GM19351 (cell line): ENCODE data around the gene C1RL.
A peak's percentile ranks its signal among the peaks of the same experiment; 100 is the strongest.

Source experiments
- ATAC-seq: cut with Tn5 transposase; IDR thresholded peaks from one replicate; pipeline ENCODE4 v1.9.1; 2021; ENCODE audit warnings: mild to moderate bottlenecking, moderate library complexity; ENCODE audit not compliant: unreplicated experiment

C1RL gene

DNA sequence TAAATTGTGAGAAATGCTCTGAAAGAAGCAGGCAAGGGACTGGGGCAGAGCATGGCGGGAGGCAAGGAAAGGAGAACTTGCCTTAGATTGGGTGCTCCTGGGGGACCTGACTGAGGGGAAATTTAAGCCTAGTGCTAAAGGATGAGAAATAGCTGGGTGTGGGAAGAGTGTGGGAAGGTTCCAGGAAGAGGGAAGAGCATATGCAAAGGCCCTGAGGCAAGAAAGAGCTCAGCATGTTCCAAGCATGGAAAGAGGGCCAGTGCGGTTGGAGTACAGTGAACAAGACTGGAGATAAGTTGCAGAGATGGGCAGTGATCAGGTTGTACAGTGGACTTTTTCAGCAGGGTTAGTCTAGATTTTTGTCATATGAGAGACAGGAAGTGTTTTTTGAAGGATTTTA lies 30.2 kb upstream of the C1RL start:
- ATAC-seq = no peak

DNA sequence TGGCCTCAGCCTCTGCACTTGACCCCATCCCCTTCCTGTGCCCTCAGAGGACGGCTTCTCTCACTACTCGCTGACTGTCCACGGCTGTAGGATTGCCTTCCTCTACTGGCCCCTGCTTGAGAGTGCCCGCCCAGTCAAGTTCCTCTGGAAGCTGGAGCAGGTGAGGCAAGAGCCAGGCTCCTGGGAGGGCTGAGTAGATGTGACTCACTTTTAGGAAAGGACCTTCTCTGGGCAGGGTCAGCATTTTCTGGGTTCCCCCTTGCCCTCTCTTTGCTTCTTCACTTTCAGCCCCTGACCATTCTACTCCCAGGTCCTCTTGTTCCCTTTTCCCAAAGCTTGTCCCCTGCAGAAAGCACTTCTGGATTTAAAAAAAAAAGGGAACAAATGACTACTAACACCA lies 28.9 kb upstream of the C1RL start:
- ATAC-seq = no peak

DNA sequence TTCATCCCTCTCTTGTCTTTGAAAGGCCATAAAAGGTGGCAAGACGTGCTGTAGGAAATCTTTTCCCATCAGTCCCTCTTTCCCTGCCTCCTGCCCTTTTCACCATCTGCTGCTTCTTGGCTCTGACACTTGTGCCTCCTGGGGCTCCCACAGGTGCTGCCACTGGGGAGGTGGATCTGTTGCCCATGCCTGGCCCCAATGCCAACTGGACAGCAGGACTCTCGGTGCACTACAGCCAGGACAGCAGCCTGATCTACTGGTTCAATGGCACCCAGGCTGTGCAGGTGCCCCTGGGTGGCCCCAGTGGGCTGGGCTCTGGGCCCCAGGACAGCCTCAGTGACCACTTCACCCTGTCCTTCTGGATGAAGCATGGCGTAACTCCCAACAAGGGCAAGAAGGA lies 27.7 kb upstream of the C1RL start:
- ATAC-seq = no peak

DNA sequence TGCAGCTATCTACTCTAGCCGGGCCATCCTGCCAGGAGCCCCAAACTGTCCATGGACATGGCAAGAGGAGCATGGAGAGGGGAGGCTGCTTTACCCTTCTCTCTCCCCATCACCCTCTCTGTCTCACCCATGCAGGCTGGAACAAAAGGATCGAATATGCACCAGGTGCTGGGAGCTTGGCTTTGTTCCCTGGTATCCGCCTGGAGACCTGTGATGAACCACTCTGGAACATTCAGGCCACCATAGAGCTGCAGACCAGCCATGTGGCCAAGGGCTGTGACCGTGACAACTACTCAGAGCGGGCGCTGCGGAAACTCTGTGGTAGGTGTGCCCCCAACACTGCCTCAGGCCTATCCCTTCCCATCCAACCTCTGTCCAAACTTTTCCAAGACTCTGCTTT lies 27.1 kb upstream of the C1RL start:
- no peak for ATAC-seq

DNA sequence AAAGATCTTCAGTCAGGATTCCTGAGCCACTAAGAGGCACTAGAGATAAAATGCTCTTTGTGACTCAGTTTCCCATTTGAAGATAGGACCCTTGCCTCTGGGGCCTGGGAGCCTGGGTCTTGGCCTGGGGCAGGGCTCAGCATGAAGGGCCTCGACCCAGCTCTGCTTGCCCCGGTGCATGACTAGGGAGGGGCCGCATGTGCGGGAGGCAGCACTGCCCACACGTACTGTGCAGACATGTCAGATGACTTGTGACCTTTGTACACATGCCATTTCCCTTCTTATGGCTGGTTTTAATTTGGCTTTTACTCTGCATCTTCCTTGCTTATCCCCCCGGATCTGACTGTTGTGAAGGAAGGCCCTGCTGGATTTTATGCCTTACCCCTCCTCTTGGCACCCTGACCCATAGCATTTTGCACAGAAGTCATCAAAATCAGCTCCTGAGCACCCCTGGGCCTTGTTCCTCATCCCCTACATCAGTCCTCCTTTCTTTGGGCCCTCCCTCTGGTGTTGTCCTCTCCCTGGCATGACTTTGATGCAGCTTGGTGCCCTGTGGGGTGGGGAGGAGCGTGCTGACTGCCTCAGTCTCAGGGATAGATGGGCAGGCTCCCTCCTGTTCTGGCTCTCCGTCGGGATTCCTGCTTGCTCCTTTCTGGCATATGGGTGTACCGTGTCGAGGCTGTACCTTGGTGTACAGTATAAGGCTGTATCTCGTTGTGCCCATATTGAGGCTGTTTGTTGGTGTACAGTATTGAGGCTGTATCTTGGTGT lies 25.6 kb upstream of the C1RL start:
- no peak for ATAC-seq

DNA sequence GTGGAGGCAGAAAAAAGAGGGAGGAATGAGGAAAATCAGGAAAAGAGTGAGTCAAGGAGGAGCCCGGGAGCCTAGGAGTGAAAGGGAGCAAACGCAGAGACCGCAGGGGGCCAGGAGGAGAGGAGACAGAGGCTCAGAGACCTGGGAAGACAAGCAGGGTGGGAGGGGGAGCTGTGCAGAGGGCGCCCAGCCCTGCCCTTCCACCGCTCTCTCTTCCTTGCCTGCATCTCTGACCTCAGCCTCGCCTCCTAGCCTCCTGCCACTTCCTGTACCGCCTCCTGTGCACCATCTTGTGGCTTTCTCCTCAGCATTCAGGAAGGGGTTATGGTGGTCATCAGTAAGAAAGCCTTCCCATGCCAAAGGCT lies 22.5 kb upstream of the C1RL start:
- no peak for ATAC-seq

DNA sequence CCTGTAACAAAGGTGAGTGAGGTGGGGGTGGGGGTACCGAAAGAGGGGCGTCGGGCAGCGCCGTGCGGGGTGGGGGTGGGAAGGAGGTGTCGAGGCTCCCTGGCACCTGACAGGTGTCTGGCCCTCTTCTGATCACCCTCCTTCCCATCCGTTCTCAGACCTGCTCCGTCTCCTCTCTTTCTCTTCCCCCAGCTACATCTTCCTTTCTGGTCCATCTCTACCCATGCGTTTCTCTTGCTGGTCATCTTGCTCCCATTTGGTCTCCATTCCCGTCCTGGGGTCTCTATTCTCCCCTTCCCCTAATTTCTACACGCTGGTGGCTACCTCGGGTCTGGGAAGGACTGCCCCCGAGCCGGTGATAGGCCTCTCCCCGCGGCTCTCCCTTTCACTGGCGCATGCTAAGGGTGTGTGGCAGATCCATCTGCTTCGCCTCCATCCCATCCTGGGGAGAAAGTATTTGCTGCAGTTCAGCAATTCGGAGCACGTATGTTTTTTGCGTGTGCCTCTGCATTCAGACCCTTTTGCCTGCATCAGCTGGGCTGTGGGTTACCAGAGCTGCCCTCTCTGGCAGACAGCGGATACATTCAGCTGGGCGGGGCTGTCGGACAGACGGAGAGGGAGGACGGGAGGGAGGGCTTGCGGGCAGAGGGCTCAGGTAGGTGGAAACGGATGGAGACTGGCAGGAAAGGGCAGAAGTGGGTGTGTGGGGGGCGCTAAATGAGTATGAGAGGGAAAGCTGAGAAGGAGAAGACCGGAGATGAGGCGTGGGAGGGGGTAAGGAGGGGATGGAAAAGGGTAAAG lies 21.9 kb upstream of the C1RL start:
- peak; percentile 33 for ATAC-seq

DNA sequence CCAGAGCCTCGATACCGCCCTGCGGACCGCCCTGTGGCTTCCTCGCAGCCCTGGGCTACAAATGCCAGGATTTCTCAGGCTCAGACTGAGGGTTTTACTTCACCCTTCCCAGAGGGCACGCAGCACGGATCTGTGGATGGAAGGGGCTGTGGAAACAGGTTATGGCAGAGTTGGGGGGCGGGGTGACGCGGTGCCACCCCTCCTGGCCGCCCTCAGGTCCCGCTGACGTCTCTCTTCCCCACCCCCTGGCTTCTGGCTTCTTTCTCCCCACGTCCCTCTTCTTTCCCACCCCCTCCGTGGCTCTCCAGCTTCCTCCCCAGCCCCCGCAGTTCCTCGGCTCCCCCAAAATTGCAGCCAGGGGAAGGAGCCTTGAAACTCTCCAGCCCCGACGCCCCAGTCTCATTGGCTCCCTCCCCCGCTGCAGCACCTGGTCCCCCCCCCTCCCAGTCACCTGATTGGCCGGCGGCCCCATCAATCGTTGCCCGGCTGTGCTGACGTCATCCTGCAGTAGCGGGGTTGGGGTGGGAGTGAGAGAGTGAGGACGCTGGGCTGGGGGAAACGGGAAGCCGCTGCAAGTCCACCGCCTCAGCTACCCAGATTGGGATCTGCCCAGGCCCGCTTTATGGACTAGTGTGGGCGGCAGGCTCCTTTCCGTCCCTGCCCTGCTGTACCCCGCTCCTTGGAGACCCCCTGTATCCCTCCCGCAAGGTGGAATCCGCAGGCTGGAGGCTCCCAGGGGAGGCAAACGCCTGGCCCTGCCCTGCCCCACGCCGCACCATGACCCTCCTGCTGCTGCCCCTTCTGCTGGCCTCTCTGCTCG lies 21.1 kb upstream of the C1RL start, which contains the start of gene CLSTN3:
Gene CLSTN3, plus strand, starts transcription at position 500 of the 820 bp plus-strand sequence. Its CDS starts 278 bp downstream, at position 778.
- peak; percentile 81 for ATAC-seq

DNA sequence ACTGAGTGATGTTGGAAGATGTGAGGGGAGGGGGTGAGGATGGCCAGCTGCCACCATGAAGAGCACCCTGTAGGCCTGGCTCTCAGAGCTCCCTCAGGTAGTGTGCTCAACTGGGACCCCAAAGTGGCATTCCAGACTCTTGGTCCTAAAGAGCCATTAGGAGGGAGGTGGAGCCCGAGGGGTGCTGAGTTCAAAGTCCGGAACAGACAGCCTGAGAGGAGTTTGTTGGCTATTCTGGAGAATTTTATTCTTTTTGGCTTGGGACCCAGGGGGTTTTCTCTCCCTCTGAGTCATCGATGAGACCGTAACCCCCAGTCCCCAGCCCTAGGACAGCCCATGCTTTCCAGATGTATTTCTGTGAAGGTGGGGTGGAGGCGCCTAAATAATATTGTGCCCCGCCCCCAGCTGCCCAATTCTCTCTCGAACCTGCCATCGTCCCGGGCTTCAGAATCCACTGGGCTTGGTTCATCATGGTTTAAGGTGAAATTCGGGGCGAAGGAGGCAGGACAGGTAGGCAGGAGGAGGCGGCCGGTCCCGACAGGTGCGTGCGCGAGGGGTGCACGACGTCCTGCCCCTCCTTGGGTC lies 20.4 kb upstream of the C1RL start:
- peak; percentile 21 for ATAC-seq

DNA sequence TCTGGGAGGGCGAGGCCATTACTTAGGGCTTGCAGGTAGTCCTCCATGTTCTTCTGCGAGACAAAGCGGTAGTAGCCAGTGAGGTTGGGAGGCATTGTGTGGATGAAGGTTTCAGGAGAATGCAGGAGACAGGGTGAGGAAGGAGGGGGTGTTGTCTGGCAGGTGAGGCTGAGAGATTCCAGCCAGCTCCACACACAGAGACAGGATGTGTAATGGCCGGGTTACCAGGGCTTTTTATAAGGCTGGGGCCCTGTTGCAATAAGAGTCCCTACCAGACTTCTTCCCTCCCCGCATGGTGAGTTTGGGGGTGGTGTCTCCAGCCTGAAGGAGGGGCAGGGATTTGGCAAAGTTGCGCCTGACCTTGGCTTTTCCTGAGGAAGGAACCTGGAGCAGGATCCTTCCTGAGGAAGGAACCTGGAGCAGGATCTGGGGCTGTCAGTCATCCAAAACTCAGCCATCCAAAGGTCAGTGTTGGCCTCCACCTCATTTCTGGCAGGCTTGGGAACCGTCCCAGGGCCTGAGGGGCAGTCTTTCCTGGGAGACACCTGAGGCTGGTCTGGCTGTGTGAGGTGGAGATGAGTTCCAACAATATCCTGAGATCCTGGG lies 19.8 kb upstream of the C1RL start, which contains the start of gene RBP5:
Gene RBP5, minus strand, starts transcription at position 209 of the 606 bp plus-strand sequence. Its CDS starts 114 bp downstream, at position 95.
- ATAC-seq = no peak

DNA sequence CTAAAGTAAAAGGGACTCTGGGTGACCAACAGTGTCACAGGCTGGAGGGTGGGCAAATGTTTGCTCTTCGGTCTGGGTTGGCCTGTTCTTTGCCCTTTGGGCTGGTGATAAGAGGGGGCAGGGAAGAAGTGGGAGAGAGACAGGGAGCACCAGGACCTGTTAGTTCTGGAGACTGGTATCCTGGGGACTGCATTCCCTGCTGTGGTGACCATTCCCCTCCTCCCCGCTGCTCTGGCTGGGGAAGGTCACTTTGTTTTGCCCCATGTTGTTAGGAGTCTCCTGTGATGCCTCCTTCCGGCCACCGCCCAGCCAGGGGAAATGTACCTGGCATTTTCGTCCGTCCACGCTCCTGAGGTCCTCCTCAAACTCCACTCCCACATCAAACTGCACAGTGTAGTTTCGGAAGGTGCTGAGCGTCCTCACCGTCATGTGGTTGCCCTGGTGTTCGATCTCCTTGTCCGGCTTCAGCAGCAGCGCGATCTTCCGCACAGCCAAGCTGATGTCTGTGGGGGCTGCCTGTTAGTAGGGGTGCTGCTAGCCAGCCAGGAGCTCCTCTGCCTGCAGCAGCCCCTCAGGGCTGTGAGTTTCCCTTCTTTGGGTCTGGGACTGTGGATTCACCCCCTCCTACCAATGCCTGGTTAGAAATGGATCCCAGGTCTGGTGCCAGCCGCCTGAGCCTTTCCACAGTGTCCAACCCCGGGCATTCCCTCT lies 19.1 kb upstream of the C1RL start:
- ATAC-seq = no peak

DNA sequence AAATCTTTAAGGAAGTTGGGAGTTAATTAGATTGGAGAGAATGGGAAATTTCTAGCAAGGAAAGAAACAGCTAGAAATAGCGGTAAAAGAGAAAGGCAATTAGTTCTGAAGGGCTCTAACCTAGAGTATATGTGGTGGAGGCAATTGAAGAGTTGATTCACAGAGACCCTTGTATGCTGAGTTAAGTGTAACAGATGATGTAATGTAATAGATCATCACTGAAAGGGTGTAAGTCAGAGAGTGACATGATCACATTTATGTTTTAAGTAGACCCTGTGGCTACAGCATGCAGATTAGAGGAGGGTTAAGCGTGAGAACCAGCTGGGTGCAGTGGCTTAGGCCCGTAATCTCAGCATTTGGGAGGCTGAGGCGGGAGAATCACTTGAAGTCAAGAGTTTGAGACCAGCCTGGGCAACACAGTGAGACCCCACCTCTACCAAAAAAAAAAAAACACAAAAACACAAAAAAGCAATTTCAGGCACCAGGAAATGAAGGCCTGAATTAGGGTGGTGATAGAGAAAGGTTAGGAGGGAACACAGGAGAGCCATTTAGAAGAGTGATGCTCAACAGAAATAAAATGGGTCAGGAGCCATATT lies 16.7 kb upstream of the C1RL start:
- no peak for ATAC-seq

DNA sequence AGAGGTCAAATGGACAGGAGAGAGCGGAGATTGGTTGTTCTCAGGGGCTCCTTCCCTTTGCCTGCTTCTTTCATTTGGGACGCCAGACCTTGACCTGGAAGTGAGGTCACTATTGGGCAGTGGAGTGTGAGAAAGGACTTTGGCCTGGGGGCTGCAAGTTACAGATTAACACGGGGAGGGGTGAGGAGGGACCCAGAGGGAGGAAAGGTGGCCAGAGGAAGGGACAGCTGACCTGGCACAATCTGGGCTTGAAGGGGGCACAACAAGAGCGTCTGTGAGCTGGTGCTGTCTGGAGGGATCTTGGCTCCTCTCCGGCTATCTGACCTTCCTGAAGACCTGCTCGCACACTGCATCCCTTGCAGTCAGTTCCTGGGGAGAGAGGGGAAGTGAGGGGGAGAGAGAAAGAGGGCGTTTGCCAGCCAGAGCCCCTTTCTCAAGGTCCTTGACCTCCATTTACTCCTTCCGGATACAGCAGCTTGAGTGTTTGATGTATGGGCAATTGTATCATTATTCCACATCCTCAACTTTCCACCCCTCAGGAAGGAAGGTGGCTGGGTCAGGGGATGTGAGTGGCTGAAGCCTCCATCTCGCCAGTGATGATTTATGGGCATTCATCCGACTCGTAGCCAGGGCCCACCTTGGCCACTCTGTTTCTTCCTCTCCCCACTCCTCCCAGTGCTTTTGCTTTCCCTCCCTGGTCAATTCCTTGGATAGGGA lies 14.9 kb upstream of the C1RL start:
- no peak for ATAC-seq

DNA sequence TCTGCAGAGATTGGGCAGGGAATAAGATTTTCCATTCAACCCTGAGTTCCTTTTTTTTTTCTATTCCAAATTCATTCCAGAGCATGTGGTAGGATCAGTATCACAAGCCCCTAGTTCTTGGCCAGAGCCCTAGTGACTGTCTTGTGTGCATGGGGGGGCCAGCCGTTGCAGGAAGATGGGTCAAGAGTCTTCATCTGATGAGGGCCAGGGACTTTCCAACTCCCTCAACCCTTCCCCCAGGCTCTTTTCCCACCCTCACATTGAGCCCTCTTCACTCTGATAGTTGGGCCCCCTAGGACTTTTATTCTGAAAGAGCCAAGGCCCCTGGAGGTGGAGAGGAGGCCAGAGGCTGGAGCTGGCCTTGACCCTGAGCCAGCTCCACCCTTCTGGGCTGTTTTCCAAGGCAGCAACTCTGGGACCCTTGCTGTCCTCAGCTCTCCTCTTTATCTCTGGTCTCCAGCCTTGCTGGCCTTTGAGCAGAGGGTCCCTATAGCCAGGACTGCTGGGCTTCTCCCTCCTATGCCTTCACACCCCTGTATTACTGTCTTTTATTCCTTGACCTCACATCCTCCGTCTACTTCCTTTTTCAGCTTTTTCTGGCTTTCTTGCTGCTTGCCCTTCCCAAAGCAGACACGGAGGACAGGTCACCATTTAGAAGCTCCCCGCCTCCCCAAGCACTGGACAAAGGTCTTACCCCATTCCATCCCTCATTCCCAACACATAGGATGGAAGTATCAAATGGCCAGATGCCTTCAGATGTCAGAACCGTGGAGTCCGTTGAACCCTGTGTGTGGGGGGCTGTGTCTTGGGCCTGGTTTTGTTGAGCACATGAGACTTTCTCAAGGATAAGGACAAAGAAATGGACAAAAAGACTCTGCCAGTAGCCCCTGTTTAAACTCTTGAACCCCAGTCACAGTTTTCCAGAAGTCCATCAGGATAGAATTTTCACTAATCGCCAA lies 14.1 kb upstream of the C1RL start:
- no peak for ATAC-seq

DNA sequence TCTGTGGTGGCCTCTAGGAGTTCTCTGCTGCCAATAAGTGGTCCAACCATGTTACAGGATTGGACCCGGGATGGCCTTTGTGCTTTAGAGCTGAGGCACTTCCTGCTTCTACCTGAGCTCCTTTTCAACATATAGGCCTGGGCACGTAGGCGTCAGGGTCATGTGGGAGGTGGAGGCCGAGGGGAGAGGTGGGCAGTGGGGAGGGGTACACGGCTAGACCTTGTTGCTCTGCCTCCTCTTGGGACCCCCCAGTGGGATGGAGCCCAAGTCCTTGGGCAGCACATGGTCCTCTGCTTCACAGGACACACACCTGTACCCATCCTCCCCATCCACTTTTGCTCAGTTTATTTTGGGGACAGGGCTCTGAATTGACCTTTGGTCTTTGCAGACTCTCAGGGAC lies 12.3 kb upstream of the C1RL start:
- ATAC-seq = no peak

DNA sequence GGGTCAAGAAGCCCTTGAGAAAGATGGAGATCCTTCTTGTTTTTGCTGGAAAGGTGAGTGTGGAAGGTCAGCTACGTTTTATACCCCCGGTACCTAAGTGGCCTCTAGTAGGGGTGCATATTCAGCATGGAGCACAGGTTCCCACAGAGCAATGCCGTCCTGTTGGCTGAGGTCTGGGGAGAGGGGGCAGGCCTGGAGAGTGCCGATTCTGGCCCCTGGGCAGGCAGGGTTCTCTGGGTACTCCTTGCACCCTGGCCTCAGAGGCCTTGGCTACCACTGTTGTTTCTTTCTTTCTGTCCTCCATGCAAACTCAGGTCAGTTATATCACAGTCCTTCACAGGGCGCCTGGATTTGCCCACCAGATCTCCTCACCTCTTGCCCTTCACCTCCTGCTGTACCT lies 11.2 kb upstream of the C1RL start:
- no peak for ATAC-seq

DNA sequence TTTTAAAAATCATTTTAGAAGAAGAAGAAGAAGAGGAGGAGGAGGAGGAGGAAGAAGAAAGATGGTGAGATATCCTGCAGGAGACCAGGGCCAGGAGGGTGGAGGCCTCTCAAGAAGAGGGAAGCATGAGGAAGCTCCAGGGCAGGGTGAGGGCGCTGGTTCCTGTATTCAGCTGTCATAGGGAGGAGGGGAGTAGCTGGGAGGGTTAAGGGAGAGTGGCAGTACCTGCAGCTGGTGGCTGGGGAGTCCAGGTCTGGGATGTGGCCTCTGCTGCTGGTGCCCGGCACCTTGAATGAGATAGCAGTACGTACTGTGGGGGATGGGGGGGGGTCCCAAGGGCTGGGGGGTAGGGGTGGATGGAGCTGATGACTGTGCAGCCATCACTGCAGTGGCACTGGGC lies 9.9 kb upstream of the C1RL start:
- no peak for ATAC-seq

DNA sequence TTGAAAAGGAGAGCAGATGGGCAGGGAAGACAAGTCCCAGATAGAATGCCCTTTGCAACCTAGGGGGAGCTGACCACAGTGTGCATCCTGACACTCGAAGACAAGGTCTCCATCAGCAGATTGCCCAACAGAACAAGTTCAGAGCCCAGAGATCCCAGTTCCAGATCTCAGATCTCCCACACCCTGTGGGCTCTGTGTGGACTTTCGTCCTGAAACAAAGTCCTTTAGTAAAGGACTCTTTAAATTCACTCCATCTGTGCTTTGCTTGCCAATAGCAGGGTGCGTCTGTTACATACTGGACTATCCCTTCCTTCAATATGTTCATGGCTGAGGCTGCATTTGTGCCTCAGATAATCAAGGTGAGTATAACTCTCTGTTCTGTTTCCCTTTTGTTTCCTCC lies 8.7 kb upstream of the C1RL start:
- ATAC-seq = no peak
